ENCODE data around the gene ACSBG1.
A peak's percentile ranks its signal among the peaks of the same experiment; 100 is the strongest.

Gene ACSBG1

GRCh38 chr15:78272316-78272715, 38.0 kb upstream of the ACSBG1 start:
- DNase-seq (ENCODE audit: low read depth, low spot score), result no peak
- in situ Hi-C loops (cut with HindIII; ENCODE audit: low sequenced_read_pairs), result no loop called here
- H3K4me3 ChIP-seq (ENCODE audit: low read depth, low read length), result no peak overlapping the region
- no peak for TF ChIP-seq CTCF (IDR thresholded peaks at IDR 0.05; ENCODE audit: low read depth, low read length)

- no peak for DNase-seq (ENCODE audit: low read depth, low spot score)
- in situ Hi-C loops (cut with HindIII; ENCODE audit: low sequenced_read_pairs), result no loop called here
- no peak overlapping the region for H3K4me3 ChIP-seq (ENCODE audit: low read depth, low read length)
- no peak for TF ChIP-seq CTCF (IDR thresholded peaks at IDR 0.05; ENCODE audit: low read depth, low read length)
Measured at GRCh38 chr15:78266806-78267205, 32.4 kb upstream of the ACSBG1 start.

- TF ChIP-seq CTCF (IDR thresholded peaks at IDR 0.05; ENCODE audit: low read depth, low read length), result no peak
- in situ Hi-C loops (cut with HindIII; ENCODE audit: low sequenced_read_pairs), result no loop called here
- DNase-seq (ENCODE audit: low read depth, low spot score), result no peak
- no peak overlapping the region for H3K4me3 ChIP-seq (ENCODE audit: low read depth, low read length)
Measured at GRCh38 chr15:78266229-78266628, 31.9 kb upstream of the ACSBG1 start.

- no peak overlapping the region for H3K4me3 ChIP-seq (ENCODE audit: low read depth, low read length)
- in situ Hi-C loops (cut with HindIII; ENCODE audit: low sequenced_read_pairs), result no loop called here
- peak; percentile 70 for DNase-seq (ENCODE audit: low read depth, low spot score)
- TF ChIP-seq CTCF (IDR thresholded peaks at IDR 0.05; ENCODE audit: low read depth, low read length), result no peak
Measured at GRCh38 chr15:78265752-78266224, 31.4 kb upstream of the ACSBG1 start.

- DNase-seq (ENCODE audit: low read depth, low spot score), result no peak
- peak overlapping the region; percentile 45 for H3K4me3 ChIP-seq (ENCODE audit: low read depth, low read length)
- no peak for TF ChIP-seq CTCF (IDR thresholded peaks at IDR 0.05; ENCODE audit: low read depth, low read length)
- in situ Hi-C loops (cut with HindIII; ENCODE audit: low sequenced_read_pairs), result no loop called here
Measured at GRCh38 chr15:78265137-78265460, 30.7 kb upstream of the ACSBG1 start.

- in situ Hi-C loops (cut with HindIII; ENCODE audit: low sequenced_read_pairs), result no loop called here
- TF ChIP-seq CTCF (IDR thresholded peaks at IDR 0.05; ENCODE audit: low read depth, low read length), result peak; percentile 16
- peak; percentile 8 for DNase-seq (ENCODE audit: low read depth, low spot score)
- H3K4me3 ChIP-seq (ENCODE audit: low read depth, low read length), result peak within 1 kb of the TSS; percentile 45
Measured at GRCh38 chr15:78264304-78265136, 30.2 kb upstream of the ACSBG1 start, which contains the start of gene DNAJA4. Gene DNAJA4, plus strand, starts transcription at chr15:78264562. Its CDS starts 202 bp downstream, at chr15:78264764.
